Right lobe of liver (tissue), 6 donors: Measurements from ENCODE around the gene FAM89B. TPM values are rescaled to one million over a fixed set of nuclear protein-coding genes. Genes with fewer than 3 reads are reported as not detected.
"Not testable (repeated sequence)": the region's sequence is repeated elsewhere in the genome, so short reads cannot be mapped to it uniquely, and the experiment has no call there.

ENCODE experiments used
- ATAC-seq, 4 donors: fragments of 200-7000 bp; cut with Tn5 transposase; one replicate each; pipeline ENCODE4 v1.9.1; 2020; ENCODE audit warnings: mild to moderate bottlenecking in 4 of 4, moderate library complexity in 4 of 4
- DNase-seq, 3 donors: peaks; one replicate each; pipeline ENCODE4 v3.0.0-alpha.2; 2020
- H3K27ac ChIP-seq, 3 donors: fragments of 200-600 bp; one replicate each; pipeline ENCODE4 v1.8.0; 2022
- H3K27me3 ChIP-seq, 2 donors: fragments of 200-600 bp; one replicate each; pipeline ENCODE4 v1.8.0; 2022
- H3K36me3 ChIP-seq, 4 donors: fragments of 200-600 bp; sonication (generic) in 1 of 4; one replicate each; pipeline versions ENCODE4 v1.5.1 to v1.8.0; 2017 to 2022; ENCODE audit warnings: control low read depth in 1 of 4
- H3K4me1 ChIP-seq, 4 donors: fragments of 200-600 bp; sonication (generic) in 1 of 4; one replicate each; pipeline versions ENCODE4 v1.5.1 to v1.8.0; 2017 to 2022; ENCODE audit warnings: control low read depth in 1 of 4
- H3K4me3 ChIP-seq, 3 donors: fragments of 200-600 bp; one replicate each; pipeline ENCODE4 v1.8.0; 2022
- H3K9me3 ChIP-seq, 4 donors: fragments of 200-600 bp; sonication (generic) in 1 of 4; one replicate each; pipeline versions ENCODE4 v1.5.1 to v1.8.0; 2017 to 2022; ENCODE audit warnings: control low read depth in 1 of 4
- POLR2A ChIP-seq: fragments of 450-650 bp; IDR thresholded peaks from one replicate; pipeline ENCODE4 v1.6.1; 2017; ENCODE audit warnings: antibody characterized with exemption, mild to moderate bottlenecking
- WGBS: methylation state at CpG from one replicate; pipeline ENCODE4 v1.1.6; 2018; ENCODE audit warnings: low coverage, low lambda C conversion rate; ENCODE audit not compliant: insufficient coverage; ENCODE audit errors: missing lambda C conversion rate; 5-methylcytosine and 5-hydroxymethylcytosine counted together
- intact Hi-C, 2 donors: fragments of 100-400 bp; cut with DNase I; formaldehyde crosslinking; loops; one replicate each; pipeline versions ENCODE4 v1.11.2 to v1.14.1; 2022
- total RNA-seq, 6 experiments: library from RNA; depleted of rRNA in 2 of 6; stranded (reverse); fragments of >200 nt in 2 of 6; fragmentation: NEBNext Ultra II Directional in 3 of 6; extraction: Animal tissue kit (Norgen Biotek cat#: 25700) in 3 of 6; gene quantifications; one replicate each; pipeline versions ENCODE4 v1.1.0 to v1.2.4, GENCODE V29; 2016 to 2023
- TF ChIP-seq, protein P1 (sequence below), 4 donors: fragments of 200-600 bp in 3 of 4; fragments of 450-650 bp in 1 of 4; IDR thresholded peaks; one replicate each; pipeline versions ENCODE4 v1.5.1 to v1.8.0; 2016 to 2022; ENCODE audit warnings: antibody characterized with exemption in 4 of 4, mild to moderate bottlenecking in 2 of 4
- donor health status: DM: no; HTN: yes; CAD: no.
- donor health status: DM: no; HTN: no; CAD: no.
- donor health status: DM: no; HTN: no; CAD: no.
- donor health status: DM: no; HTN: yes; CAD: no.
- donor health status: DM: no; HTN: yes; CAD: no.

Gene FAM89B
- total RNA-seq, 6 experiments from 2014 or later: 12.8 to 20.6 (median 14.6) TPM

DNA sequence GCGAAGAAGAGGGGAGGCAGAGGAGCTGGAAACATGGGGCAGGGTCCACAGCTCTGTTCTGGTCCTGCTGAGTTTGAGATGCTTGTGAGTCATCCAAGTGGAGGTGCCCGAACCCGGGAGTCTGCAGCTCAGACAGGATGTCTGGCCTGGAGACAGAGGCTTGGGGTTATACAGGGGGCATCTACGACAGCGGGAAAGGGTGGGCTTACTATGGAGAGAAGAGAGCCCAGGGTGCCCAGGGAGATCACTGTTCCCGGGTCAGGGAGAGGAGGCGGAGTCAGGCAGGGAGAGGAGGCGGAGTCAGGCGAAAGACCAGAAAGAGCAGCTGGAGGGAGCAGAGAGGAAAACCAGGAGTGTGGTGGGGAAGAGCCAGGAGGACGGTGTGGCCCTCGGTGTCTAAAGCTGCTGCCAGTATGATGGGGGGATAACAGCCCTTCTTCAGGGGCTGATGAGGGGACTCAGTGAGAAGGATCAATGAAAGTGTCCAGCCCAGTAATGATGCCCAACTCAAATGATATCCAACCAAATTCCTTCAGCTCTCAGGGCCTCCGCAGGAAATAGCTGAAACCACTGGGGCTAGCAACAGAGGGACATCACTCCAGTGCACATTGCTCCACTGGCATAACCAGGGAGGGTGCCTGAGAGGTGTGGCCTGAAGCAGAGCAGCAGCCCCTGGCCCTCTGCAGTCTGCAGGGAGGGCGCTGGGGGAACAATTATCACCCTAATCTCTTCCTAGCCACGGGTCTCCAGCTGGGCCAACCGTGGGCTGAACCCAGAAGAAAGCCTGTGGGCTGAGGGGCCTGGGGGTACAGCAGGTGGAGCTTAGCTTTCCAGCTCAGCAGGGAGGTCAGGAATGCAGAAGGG, 11.6 kb upstream of the FAM89B start:
- intact Hi-C loops: no loop called here
- H3K27ac ChIP-seq: no peak overlapping the region
- no peaks in the 10 kb centered on the region for H3K36me3 ChIP-seq
- peak; percentile 5 to 33 (median 17) for ATAC-seq
- DNase-seq: no peak
- 22% methylated on average over 10 of the region's 15 CpGs for WGBS
- no peaks in the 10 kb centered on the region for H3K9me3 ChIP-seq
- H3K4me3 ChIP-seq: no peak overlapping the region
- no peak for TF ChIP-seq POLR2A
- TF ChIP-seq, protein P1, sequence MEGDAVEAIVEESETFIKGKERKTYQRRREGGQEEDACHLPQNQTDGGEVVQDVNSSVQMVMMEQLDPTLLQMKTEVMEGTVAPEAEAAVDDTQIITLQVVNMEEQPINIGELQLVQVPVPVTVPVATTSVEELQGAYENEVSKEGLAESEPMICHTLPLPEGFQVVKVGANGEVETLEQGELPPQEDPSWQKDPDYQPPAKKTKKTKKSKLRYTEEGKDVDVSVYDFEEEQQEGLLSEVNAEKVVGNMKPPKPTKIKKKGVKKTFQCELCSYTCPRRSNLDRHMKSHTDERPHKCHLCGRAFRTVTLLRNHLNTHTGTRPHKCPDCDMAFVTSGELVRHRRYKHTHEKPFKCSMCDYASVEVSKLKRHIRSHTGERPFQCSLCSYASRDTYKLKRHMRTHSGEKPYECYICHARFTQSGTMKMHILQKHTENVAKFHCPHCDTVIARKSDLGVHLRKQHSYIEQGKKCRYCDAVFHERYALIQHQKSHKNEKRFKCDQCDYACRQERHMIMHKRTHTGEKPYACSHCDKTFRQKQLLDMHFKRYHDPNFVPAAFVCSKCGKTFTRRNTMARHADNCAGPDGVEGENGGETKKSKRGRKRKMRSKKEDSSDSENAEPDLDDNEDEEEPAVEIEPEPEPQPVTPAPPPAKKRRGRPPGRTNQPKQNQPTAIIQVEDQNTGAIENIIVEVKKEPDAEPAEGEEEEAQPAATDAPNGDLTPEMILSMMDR (IDR thresholded peaks at IDR 0.05): no peak
- H3K4me1 ChIP-seq: peaks cover 0 to 8% (median 3%) of the 10 kb centered on the region in 4 donors
- no peaks in the 10 kb centered on the region for H3K27me3 ChIP-seq

DNA sequence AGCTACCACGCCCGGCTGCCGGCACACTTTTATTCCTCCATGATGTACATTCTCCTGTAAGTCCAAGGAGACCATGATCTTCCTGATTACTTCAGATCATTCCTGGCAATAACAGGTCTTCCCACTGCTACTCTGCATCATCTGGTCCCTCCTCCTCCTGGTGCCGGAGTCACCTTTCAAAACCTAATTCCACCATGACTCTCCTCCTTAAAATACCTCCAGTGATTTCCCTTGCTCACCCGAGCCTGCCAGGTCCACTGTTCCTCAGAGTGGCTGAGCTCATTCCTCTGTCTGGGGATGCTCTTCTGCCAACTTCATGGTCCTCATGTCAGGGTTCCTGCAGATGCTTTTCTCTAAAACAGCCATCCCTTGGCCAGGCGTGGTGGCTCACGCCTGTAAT, 10.3 kb upstream of the FAM89B start:
- no peaks in the 10 kb centered on the region for H3K27me3 ChIP-seq
- peaks cover 0 to 8% (median 3%) of the 10 kb centered on the region in 4 donors for H3K4me1 ChIP-seq
- no peak overlapping the region for H3K27ac ChIP-seq
- DNase-seq (no peak), ATAC-seq (no peak)
- 91% methylated on average over 6 of the region's 7 CpGs for WGBS
- intact Hi-C loops: no loop called here
- no peak overlapping the region for H3K4me3 ChIP-seq
- H3K9me3 ChIP-seq: no peaks in the 10 kb centered on the region
- TF ChIP-seq, protein P1 (IDR thresholded peaks at IDR 0.05): no peak
- no peak for TF ChIP-seq POLR2A
- no peaks in the 10 kb centered on the region for H3K36me3 ChIP-seq

DNA sequence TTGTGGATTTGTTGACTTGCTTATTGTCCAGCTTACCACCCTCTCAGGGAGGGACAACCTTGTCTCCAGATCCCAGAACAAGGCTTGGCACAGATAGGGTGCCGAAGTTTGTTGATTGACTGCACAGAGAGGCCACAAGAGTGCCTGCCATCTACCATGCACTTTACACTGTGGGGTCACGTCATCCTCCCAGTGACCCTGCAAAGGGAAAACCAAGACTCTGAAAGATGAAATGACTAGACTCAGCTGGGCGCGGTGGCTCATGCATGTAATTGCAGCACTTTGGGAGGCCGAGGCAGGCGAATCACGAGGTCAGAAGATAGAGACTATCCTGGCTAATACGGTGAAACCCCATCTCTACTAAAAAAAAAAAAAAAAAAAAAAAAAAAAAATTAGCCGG, 9.6 kb upstream of the FAM89B start:
- intact Hi-C loops: no loop called here
- TF ChIP-seq, protein P1 (IDR thresholded peaks at IDR 0.05): no peak
- no peak for TF ChIP-seq POLR2A
- WGBS: 92% methylated on average over 4 of the region's 9 CpGs

DNA sequence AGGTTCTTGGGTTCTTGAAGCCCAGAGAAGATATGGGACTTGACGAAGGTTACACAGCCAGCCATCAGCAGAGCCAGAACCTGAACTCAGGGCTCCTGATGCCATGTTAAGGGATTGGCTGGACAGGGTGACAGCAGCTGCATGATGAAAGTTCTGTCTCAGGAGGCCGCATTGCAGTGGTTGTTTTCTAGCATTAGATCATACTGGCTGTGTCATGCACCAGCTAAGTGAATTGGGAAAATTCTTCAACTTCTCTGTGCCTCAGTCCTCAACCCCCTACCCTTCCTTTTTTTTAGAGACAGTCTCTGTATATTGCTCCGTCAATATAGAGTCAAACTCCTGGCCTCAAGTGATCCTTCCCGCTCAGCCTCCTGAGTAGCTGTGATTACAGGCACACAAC, 8.7 kb upstream of the FAM89B start:
- H3K4me3 ChIP-seq: no peak overlapping the region
- no peak overlapping the region for H3K27ac ChIP-seq
- no peaks in the 10 kb centered on the region for H3K27me3 ChIP-seq
- intact Hi-C loops: no loop called here
- no peaks in the 10 kb centered on the region for H3K36me3 ChIP-seq
- TF ChIP-seq, protein P1 (IDR thresholded peaks at IDR 0.05): no peak
- no peak for TF ChIP-seq POLR2A
- ATAC-seq (no peak), DNase-seq (no peak)
- peaks cover 0 to 13% (median 2%) of the 10 kb centered on the region in 4 donors for H3K4me1 ChIP-seq
- no peaks in the 10 kb centered on the region for H3K9me3 ChIP-seq
- WGBS: 92% methylated on average over 2 of the region's 4 CpGs

More for the DNA sequence above, 9.6 kb upstream of the FAM89B start:
- Histone ChIP-seq H3K36me3 (no peaks in the 10 kb centered on the region), H3K9me3 (no peaks in the 10 kb centered on the region), H3K4me1 (peaks cover 0 to 8% (median 3%) of the 10 kb centered on the region in 4 donors), H3K4me3 (no peak overlapping the region), H3K27me3 (no peaks in the 10 kb centered on the region), H3K27ac (no peak overlapping the region)
- ATAC-seq (no peak), DNase-seq (no peak)

DNA sequence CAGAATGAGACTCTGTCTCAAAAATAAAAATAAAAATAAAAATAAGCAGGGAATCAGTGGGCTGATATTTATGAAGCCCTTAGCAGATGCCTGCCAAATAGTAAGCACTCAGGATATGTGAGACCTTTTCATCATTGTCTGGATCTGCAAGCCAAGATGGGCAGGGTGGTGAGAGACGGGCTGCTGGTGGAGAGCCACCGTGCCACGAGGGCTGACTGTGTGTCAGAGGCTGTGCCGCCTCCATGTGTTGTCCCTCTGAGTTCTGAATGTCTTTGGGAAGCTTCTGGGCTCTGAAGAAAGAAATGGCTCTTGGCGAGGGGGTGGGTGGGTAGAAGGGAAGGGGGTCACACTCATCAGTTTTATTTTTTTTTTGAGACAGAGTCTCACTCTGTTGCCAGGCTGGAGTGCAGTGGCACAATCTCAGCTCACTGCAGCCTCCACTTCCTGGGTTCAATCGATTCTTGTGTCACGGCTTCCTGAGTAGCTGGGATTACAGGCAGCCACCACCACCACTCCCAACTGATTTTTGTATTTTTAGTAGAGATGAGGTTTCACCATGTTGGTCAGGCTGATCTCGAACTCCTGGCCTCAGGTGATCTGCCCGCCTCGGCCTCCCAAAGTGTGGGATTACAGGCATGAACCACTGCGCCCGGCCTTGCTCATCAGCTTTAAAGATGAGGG, 7.3 kb upstream of the FAM89B start:
- H3K36me3 ChIP-seq, H3K4me3 ChIP-seq, H3K9me3 ChIP-seq, intact Hi-C loops, ATAC-seq, H3K27me3 ChIP-seq, H3K27ac ChIP-seq, DNase-seq: not testable (repeated sequence)
- peaks cover 0 to 15% (median 4%) of the 10 kb centered on the region in 4 donors for H3K4me1 ChIP-seq
- 71% methylated on average over 8 of the region's 12 CpGs for WGBS
